GM23338 (cell line): ENCODE measurements around the gene RAB15. TPM values are rescaled to one million over a fixed set of nuclear protein-coding genes. Genes with fewer than 3 reads are reported as not detected.

Experiments
- ATAC-seq: fragments of 200-7000 bp; cut with Tn5 transposase; 3 replicates; pipeline ENCODE4 v1.9.1; 2020
- DNase-seq: peaks from one replicate; pipeline ENCODE4 v3.0.0-alpha.2; 2015; ENCODE audit warnings: low spot score
- H2AFZ ChIP-seq: fragments of 200-600 bp; sonication (generic); 2 replicates; pipeline ENCODE4 v1.8.0; 2016; ENCODE audit warnings: antibody characterized with exemption, mild to moderate bottlenecking, moderate library complexity
- H3F3A ChIP-seq: fragments of 200-600 bp; sonication (generic); replicated peaks from 2 replicates; pipeline ENCODE4 v1.8.0; 2017; ENCODE audit warnings: antibody characterized with exemption, mixed run types, low read depth
- H3K27ac ChIP-seq: fragments of 200-600 bp; sonication (generic); 2 replicates; pipeline ENCODE4 v1.6.1; 2016; ENCODE audit warnings: low read depth
- H3K27me3 ChIP-seq: fragments of 200-600 bp; sonication (generic); 2 replicates; pipeline ENCODE4 v1.8.0; 2016; ENCODE audit warnings: mild to moderate bottlenecking, mixed run types, moderate library complexity; ENCODE audit not compliant: insufficient read depth
- H3K36me3 ChIP-seq: fragments of 200-600 bp; sonication (generic); 2 replicates; pipeline ENCODE4 v1.8.0; 2016; ENCODE audit warnings: mild to moderate bottlenecking; ENCODE audit not compliant: insufficient read depth
- H3K4me1 ChIP-seq: fragments of 200-600 bp; sonication (generic); 2 replicates; pipeline ENCODE4 v1.8.0; 2016; ENCODE audit warnings: mild to moderate bottlenecking, moderate library complexity; ENCODE audit not compliant: insufficient read depth
- H3K4me2 ChIP-seq: fragments of 200-600 bp; sonication (generic); 2 replicates; pipeline ENCODE4 v1.7.1; 2017; ENCODE audit warnings: mixed run types
- H3K4me3 ChIP-seq: fragments of 200-600 bp; sonication (generic); 2 replicates; pipeline ENCODE4 v1.6.1; 2016; ENCODE audit warnings: mixed run types
- H3K79me2 ChIP-seq: fragments of 200-600 bp; sonication (generic); replicated peaks from 2 replicates; pipeline ENCODE4 v1.8.0; 2017; ENCODE audit warnings: mild to moderate bottlenecking; ENCODE audit not compliant: insufficient read depth
- H3K9me2 ChIP-seq: fragments of 200-600 bp; sonication (generic); 2 replicates; pipeline ENCODE4 v1.8.0; 2017; ENCODE audit not compliant: insufficient read depth
- H4K20me1 ChIP-seq: fragments of 200-600 bp; sonication (generic); replicated peaks from 2 replicates; pipeline ENCODE4 v1.8.0; 2017; ENCODE audit warnings: mild to moderate bottlenecking; ENCODE audit not compliant: insufficient read depth
- H3K27ac Mint-ChIP-seq: 2 replicates; pipeline ENCODE4 v1.8.0; 2020; ENCODE audit warnings: inconsistent platforms, mild to moderate bottlenecking, moderate library complexity, mixed read lengths
- H3K27me3 Mint-ChIP-seq: 3 replicates; pipeline ENCODE4 v1.8.0; 2022; ENCODE audit warnings: low read depth, mild to moderate bottlenecking, moderate library complexity, mixed read lengths, inconsistent platforms; ENCODE audit not compliant: insufficient read depth, poor library complexity
- H3K36me3 Mint-ChIP-seq: 3 replicates; pipeline ENCODE4 v1.8.0; 2021; ENCODE audit warnings: low read depth, mild to moderate bottlenecking, inconsistent platforms, moderate library complexity, mixed read lengths
- H3K4me1 Mint-ChIP-seq: 3 replicates; pipeline ENCODE4 v1.8.0; 2020; ENCODE audit warnings: mild to moderate bottlenecking, inconsistent platforms, mixed read lengths
- H3K4me3 Mint-ChIP-seq: 3 replicates; pipeline ENCODE4 v1.8.0; 2021; ENCODE audit warnings: moderate library complexity, mild to moderate bottlenecking, inconsistent platforms, mixed read lengths
- H3K9me3 Mint-ChIP-seq: 3 replicates; pipeline ENCODE4 v1.8.0; 2020; ENCODE audit warnings: moderate library complexity, mild to moderate bottlenecking, inconsistent platforms, mixed read lengths
- CREB1 ChIP-seq: fragments of 250-450 bp; sonication (Bioruptor Pico); IDR thresholded peaks from 2 replicates; pipeline ENCODE4 v1.5.0; 2020; ENCODE audit warnings: low read depth, mild to moderate bottlenecking, moderate library complexity
- CTCF ChIP-seq, 2 experiments: fragments of 200-600 bp in 1 of 2; sonication (generic) in 1 of 2; conservative IDR thresholded peaks; 2 replicates each; pipeline versions ENCODE4 v1.5.1 to v1.6.1; 2016 to 2017; ENCODE audit warnings: antibody characterized with exemption in 2 of 2, low read depth in 2 of 2, mild to moderate bottlenecking in 2 of 2, moderate library complexity in 1 of 2
- EZH2 ChIP-seq: fragments of 200-600 bp; sonication (generic); IDR thresholded peaks from one replicate; pipeline ENCODE4 v1.8.0; 2017; ENCODE audit warnings: antibody characterized with exemption, mild to moderate bottlenecking, low read depth; ENCODE audit not compliant: unreplicated experiment
- EZH2phosphoT487 ChIP-seq: fragments of 200-600 bp; sonication (generic); IDR thresholded peaks from one replicate; pipeline ENCODE4 v1.8.1; 2018; ENCODE audit warnings: antibody characterized with exemption; ENCODE audit not compliant: unreplicated experiment
- JUNB ChIP-seq: IDR thresholded peaks from one replicate; pipeline ENCODE4 v1.6.1; 2016; ENCODE audit warnings: antibody characterized with exemption; ENCODE audit not compliant: unreplicated experiment
- NANOG ChIP-seq: IDR thresholded peaks from 2 replicates; pipeline ENCODE4 v1.6.1; 2016; ENCODE audit warnings: antibody characterized with exemption, borderline replicate concordance
- POLR2AphosphoS5 ChIP-seq: IDR thresholded peaks from 2 replicates; pipeline ENCODE4 v1.6.1; 2016; ENCODE audit warnings: antibody characterized with exemption, low read depth
- REST ChIP-seq: IDR thresholded peaks from one replicate; pipeline ENCODE4 v1.6.1; 2018; ENCODE audit warnings: antibody characterized with exemption; ENCODE audit not compliant: unreplicated experiment
- STAT1 ChIP-seq: IDR thresholded peaks from one replicate; pipeline ENCODE4 v1.6.1; 2016; ENCODE audit warnings: antibody characterized with exemption; ENCODE audit not compliant: unreplicated experiment
- ZNF114 ChIP-seq: fragments of 250-450 bp; sonication (Bioruptor Pico); IDR thresholded peaks from 2 replicates; pipeline ENCODE4 v1.5.0; 2020; ENCODE audit warnings: mild to moderate bottlenecking, moderate library complexity
- ZNF331 ChIP-seq: fragments of 250-450 bp; sonication (Bioruptor Pico); IDR thresholded peaks from 2 replicates; pipeline ENCODE4 v1.5.0; 2020; ENCODE audit warnings: low read depth, mild to moderate bottlenecking, moderate library complexity
- polyA plus RNA-seq: library from polyadenylated mRNA; unstranded; fragments of >200 nt; fragmentation: Nextera tagmentation; extraction: Ambion mirVana; gene quantifications from 2 replicates; pipeline ENCODE4 v1.2.1, GENCODE V29; 2016
- total RNA-seq: library from RNA; depleted of rRNA; stranded (reverse); fragments of >200 nt; shearing (Covaris generic); gene quantifications from 2 replicates; pipeline ENCODE4 v1.2.3, GENCODE V29; 2014
- TF ChIP-seq, protein P1 (sequence below): fragments of 250-450 bp; sonication (Bioruptor Pico); IDR thresholded peaks from 2 replicates; pipeline ENCODE4 v1.5.0; 2020; ENCODE audit warnings: mild to moderate bottlenecking, moderate library complexity

The RAB15 gene
- total and polyA plus RNA-seq, 2 experiments from 2014 or later, result 17.4 to 43.3 TPM

DNA sequence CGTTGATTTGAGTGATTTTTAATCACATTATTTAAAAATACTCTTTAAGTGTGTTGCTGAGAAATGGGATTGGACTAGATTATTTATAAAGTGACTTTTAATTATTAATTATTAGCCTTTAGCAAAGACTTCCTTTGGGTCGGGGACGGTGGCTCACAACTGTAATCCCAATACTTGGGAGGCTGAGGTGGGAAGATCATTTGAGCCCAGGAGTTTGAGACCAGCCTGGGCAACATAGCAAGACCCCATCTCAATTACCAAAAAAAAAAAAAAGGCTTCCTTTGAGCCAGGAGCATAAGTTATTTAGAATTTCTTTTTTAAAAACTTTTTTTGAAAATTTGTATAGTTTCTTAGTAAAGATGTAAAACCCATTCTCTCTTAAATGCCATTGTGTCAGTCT is 49.1 kb downstream of the RAB15 start (continued):
- TF ChIP-seq, protein P1, sequence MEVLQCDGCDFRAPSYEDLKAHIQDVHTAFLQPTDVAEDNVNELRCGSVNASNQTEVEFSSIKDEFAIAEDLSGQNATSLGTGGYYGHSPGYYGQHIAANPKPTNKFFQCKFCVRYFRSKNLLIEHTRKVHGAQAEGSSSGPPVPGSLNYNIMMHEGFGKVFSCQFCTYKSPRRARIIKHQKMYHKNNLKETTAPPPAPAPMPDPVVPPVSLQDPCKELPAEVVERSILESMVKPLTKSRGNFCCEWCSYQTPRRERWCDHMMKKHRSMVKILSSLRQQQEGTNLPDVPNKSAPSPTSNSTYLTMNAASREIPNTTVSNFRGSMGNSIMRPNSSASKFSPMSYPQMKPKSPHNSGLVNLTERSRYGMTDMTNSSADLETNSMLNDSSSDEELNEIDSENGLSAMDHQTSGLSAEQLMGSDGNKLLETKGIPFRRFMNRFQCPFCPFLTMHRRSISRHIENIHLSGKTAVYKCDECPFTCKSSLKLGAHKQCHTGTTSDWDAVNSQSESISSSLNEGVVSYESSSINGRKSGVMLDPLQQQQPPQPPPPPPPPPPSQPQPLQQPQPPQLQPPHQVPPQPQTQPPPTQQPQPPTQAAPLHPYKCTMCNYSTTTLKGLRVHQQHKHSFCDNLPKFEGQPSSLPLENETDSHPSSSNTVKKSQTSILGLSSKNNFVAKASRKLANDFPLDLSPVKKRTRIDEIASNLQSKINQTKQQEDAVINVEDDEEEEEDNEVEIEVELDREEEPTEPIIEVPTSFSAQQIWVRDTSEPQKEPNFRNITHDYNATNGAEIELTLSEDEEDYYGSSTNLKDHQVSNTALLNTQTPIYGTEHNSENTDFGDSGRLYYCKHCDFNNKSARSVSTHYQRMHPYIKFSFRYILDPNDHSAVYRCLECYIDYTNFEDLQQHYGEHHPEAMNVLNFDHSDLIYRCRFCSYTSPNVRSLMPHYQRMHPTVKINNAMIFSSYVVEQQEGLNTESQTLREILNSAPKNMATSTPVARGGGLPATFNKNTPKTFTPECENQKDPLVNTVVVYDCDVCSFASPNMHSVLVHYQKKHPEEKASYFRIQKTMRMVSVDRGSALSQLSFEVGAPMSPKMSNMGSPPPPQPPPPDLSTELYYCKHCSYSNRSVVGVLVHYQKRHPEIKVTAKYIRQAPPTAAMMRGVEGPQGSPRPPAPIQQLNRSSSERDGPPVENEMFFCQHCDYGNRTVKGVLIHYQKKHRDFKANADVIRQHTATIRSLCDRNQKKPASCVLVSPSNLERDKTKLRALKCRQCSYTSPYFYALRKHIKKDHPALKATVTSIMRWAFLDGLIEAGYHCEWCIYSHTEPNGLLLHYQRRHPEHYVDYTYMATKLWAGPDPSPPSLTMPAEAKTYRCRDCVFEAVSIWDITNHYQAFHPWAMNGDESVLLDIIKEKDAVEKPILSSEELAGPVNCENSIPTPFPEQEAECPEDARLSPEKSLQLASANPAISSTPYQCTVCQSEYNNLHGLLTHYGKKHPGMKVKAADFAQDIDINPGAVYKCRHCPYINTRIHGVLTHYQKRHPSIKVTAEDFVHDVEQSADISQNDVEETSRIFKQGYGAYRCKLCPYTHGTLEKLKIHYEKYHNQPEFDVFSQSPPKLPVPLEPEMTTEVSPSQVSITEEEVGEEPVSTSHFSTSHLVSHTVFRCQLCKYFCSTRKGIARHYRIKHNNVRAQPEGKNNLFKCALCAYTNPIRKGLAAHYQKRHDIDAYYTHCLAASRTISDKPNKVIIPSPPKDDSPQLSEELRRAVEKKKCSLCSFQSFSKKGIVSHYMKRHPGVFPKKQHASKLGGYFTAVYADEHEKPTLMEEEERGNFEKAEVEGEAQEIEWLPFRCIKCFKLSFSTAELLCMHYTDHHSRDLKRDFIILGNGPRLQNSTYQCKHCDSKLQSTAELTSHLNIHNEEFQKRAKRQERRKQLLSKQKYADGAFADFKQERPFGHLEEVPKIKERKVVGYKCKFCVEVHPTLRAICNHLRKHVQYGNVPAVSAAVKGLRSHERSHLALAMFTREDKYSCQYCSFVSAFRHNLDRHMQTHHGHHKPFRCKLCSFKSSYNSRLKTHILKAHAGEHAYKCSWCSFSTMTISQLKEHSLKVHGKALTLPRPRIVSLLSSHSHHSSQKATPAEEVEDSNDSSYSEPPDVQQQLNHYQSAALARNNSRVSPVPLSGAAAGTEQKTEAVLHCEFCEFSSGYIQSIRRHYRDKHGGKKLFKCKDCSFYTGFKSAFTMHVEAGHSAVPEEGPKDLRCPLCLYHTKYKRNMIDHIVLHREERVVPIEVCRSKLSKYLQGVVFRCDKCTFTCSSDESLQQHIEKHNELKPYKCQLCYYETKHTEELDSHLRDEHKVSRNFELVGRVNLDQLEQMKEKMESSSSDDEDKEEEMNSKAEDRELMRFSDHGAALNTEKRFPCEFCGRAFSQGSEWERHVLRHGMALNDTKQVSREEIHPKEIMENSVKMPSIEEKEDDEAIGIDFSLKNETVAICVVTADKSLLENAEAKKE (CRISPR knock-in tag), result no peak
- TF ChIP-seq CTCF (conservative IDR thresholded peaks at IDR 0.05; ENCODE audit: low read depth in 2 of 2) (no peak), CREB1 (CRISPR knock-in tag) (no peak)

DNA sequence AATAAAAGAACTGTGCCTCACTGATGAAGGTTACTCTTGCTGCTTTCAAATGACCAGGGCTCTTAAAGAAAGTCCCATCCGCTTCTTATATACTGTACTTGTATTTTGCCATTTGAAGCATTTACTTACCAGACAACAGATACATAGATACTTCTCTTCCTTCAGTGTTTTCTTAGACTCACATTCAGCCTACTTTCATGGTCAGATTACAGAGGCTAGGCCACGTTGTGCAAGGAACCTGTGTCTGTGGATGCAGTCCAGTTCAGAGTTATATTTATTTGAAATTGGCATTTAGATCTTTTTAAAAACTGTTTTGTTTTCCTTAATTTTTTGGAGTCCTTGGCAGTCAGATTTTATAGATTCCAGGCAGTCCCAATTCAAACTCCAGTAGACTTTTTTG is 51.7 kb downstream of the RAB15 start:
- peaks cover 9% of the 10 kb centered on the region; the same call in 1 of the 2 replicates for H3K36me3 ChIP-seq
- H3K27me3 Mint-ChIP-seq, result peaks cover 3% of the 10 kb centered on the region
- H3K79me2 ChIP-seq, result peaks cover 27% of the 10 kb centered on the region
- peaks cover 4% of the 10 kb centered on the region; the same call in 1 of the 2 replicates for H3K4me1 ChIP-seq
- no peak overlapping the region for H3K4me3 ChIP-seq
- H3K36me3 Mint-ChIP-seq, result peaks cover 12% of the 10 kb centered on the region
- TF ChIP-seq ZNF114, result no peak
- no peak for TF ChIP-seq EZH2
- TF ChIP-seq STAT1, result no peak
- no peak for TF ChIP-seq POLR2AphosphoS5
- no peak for TF ChIP-seq REST
- no peak for TF ChIP-seq CTCF (conservative IDR thresholded peaks at IDR 0.05; ENCODE audit: low read depth in 2 of 2)
- TF ChIP-seq NANOG, result no peak
- TF ChIP-seq JUNB, result no peak
- TF ChIP-seq EZH2phosphoT487, result no peak
- TF ChIP-seq ZNF331, result no peak
- no peak for DNase-seq
- peaks cover 2% of the 10 kb centered on the region; the same call in 1 of the 3 replicates for H3K4me1 Mint-ChIP-seq
- no peaks in the 10 kb centered on the region for H3K9me3 Mint-ChIP-seq
- H2AFZ ChIP-seq, result no peak overlapping the region
- H3K4me2 ChIP-seq, result no peak overlapping the region
- H3F3A ChIP-seq, result no peaks in the 10 kb centered on the region
- no peak overlapping the region for H3K27ac ChIP-seq
- no peak overlapping the region for H3K27ac Mint-ChIP-seq
- H4K20me1 ChIP-seq, result 0 out of 2 replicates have a peak, but pooled peaks cover 3% of the 10 kb centered on the region
- no peak overlapping the region for H3K4me3 Mint-ChIP-seq
- no peaks in the 10 kb centered on the region for H3K27me3 ChIP-seq
- ATAC-seq, result no peak
- H3K9me2 ChIP-seq, result no peaks in the 10 kb centered on the region
